ENCODE measurements around the gene MARCKSL1.
"Not testable (repeated sequence)": the region's sequence is repeated elsewhere in the genome, so short reads cannot be mapped to it uniquely, and the experiment has no call there.

MARCKSL1 gene

DNA sequence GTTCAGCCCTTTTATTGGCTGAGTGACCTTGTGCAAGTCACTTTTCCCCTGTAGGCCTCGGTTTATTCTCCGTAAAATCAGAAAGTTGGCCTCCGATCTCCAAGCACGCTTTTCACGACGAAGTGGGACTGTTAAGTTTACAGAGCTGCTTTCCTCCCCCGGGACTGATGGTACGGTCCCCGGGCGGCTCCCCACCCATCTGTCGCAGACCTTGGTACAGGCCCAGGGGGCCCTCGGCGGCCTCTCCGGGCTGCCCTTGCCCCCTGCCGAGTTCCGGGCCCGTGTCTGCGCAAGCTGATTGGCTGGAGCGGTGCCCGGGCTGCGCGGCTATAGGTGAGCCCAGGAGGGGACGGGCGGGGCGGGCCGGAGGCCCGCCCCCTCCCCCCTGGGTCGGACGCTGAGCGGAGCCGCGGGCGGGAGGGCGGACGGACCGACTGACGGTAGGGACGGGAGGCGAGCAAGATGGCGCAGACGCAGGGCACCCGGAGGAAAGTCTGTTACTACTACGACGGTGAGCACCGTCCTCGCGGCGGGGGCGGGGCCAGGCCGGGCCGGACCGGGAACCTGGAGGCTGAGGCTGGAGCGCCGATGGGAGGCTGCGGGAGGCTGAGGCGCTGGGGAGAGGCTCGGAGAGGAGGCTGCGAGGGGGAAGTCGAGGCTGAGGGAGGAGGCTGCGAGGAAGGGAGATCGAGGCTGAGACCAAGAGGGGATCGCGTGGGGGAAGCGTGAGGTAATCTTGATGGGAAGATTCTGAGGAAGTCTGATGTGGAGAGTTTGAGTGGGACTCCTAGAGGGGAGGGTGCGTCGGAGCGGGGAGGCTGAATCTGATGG, 44.1 kb downstream of the MARCKSL1 start, which contains the start of gene HDAC1:
HDAC1 (plus strand) TSS at position 376 of the 831 bp plus-strand sequence; CDS start at position 463, 87 bp downstream.
- DNase-seq (ENCODE audit: extremely low spot score) = peak; percentile 100
- TF ChIP-seq FOXK2 (IDR thresholded peaks at IDR 0.05) = no peak
- no peak for TF ChIP-seq SUZ12 (IDR thresholded peaks at IDR 0.05)
- no peak for TF ChIP-seq FOXA1 (IDR thresholded peaks at IDR 0.05)
- no peak for TF ChIP-seq TARDBP (IDR thresholded peaks at IDR 0.05)
- no peak; the same call in 1 of the 2 replicates for TF ChIP-seq ELF4 (IDR thresholded peaks at IDR 0.05)
- TF ChIP-seq BHLHE40 (IDR thresholded peaks at IDR 0.05; ENCODE audit: borderline replicate concordance) = peak; percentile 71; the same call in 1 of the 2 replicates
- no peak; the same call in 1 of the 2 replicates for TF ChIP-seq FOXM1 (IDR thresholded peaks at IDR 0.05; ENCODE audit: borderline replicate concordance)
- TF ChIP-seq L3MBTL2 (conservative IDR thresholded peaks at IDR 0.05) = peak; percentile 93
- TF ChIP-seq HDGF (IDR thresholded peaks at IDR 0.05; ENCODE audit: borderline replicate concordance) = no peak
- TF ChIP-seq CTBP1 (IDR thresholded peaks at IDR 0.05; ENCODE audit: borderline replicate concordance) = peak; percentile 52; the same call in 1 of the 2 replicates
- CTCF ChIA-PET = interaction anchor here (1.6 kb wide), 1 partner anchor 61 kb away, joined by 3 read pairs; no protein-coding TSS in a partner anchor
- POLR2A ChIA-PET = interaction anchor here (0.6 to 2.8 kb wide), 15 partner anchors 8 to 184 kb away, joined by 3 to 9 read pairs (median 4); partner anchors contain the start of genes BSDC1, KPNA6 and MARCKSL1

DNA sequence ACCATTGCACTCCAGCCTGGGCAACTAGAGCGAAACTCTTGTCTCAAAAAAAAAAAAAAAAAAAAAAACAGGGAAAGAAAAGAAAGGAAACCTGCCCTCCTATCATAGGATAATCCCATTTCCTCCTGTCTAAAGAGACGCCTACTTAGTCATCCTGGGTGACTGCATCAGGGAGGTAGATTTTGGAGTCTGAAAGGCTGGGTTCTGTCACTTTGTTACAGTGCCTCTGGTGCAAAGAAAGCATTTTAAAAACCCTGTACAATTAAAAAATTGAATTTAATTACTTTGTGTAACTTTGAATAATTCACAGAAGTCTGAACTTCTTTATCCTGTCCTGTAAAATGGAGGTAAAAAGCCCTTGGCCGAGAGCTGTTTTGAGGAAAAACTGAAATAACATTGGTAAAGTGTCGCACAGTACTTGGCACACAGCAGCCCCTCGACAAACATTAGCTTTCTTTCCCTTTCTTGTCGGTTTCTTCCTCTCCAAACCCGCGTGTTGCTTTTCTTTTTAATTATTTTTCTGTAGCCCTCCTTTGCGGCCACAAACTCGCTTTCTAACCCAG, 44.8 kb downstream of the MARCKSL1 start:
- TF ChIP-seq ARNT (IDR thresholded peaks at IDR 0.05) (no peak), ZNF384 (IDR thresholded peaks at IDR 0.05) (peak; percentile 77)
- ChIA-PET CTCF (interaction anchor here (0.7 to 1.6 kb wide), 2 partner anchors 61 to 249 kb away, joined by 3 read pairs; no protein-coding TSS in a partner anchor), POLR2A (interaction anchor here (0.9 to 2.8 kb wide), 12 partner anchors 8 to 183 kb away, joined by 3 to 9 read pairs (median 4); partner anchors contain the start of genes BSDC1, KPNA6 and MARCKSL1)
- no peak for DNase-seq (ENCODE audit: extremely low spot score)

DNA sequence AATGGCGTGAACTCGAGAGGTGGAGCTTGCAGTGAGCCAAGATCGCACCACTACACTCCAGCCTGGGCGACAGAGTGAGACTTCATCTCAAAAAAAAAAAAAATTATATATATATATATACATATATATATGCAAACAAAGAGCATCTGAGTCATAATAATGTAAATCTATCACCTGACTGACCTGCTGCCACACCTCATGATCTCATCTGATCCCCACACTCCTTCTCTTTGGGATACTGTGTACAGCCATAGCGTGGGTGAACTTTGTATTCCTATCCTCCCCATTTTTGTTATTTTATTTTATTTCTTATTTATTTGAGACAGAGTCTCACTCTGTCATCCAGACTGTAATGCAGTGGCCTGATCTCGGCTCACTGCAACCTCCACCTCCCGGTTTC, 46.8 kb downstream of the MARCKSL1 start:
- DNase-seq (ENCODE audit: extremely low spot score) = no peak
- ChIA-PET POLR2A (no interaction called here), CTCF (no interaction called here)
- TF ChIP-seq FOXM1 (IDR thresholded peaks at IDR 0.05; ENCODE audit: borderline replicate concordance) (no peak), FOXK2 (IDR thresholded peaks at IDR 0.05) (no peak), CTBP1 (IDR thresholded peaks at IDR 0.05; ENCODE audit: borderline replicate concordance) (no peak), BHLHE40 (IDR thresholded peaks at IDR 0.05; ENCODE audit: borderline replicate concordance) (no peak)
- TF ChIP-seq, protein P1, sequence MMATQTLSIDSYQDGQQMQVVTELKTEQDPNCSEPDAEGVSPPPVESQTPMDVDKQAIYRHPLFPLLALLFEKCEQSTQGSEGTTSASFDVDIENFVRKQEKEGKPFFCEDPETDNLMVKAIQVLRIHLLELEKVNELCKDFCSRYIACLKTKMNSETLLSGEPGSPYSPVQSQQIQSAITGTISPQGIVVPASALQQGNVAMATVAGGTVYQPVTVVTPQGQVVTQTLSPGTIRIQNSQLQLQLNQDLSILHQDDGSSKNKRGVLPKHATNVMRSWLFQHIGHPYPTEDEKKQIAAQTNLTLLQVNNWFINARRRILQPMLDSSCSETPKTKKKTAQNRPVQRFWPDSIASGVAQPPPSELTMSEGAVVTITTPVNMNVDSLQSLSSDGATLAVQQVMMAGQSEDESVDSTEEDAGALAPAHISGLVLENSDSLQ (IDR thresholded peaks at IDR 0.05) = no peak

DNA sequence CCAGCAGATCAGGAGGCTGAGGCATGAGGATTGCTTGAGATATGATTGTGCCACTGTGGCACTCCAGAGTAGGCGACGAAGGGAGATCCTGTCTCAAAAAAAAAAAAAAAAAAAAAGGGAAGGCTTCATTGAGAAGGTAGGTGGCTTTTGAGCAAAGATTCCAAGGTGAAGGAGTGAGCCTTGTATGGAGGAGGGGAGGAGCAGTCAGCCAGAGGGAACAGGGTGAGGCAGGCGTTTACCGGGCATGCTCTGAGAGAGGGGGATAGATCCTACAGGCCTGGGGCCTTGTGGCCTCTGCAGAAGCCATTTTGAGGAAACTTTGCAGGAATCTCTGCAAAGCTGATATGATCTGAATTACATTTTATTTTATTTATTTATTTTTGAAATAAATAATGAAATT, 49.3 kb downstream of the MARCKSL1 start:
- ChIA-PET CTCF (interaction anchor here (0.7 to 1.7 kb wide), 2 partner anchors 28 to 38 kb away, joined by 3 to 4 read pairs; no protein-coding TSS in a partner anchor), POLR2A (no interaction called here)
- no peak for TF ChIP-seq L3MBTL2 (conservative IDR thresholded peaks at IDR 0.05)
- TF ChIP-seq BHLHE40 (IDR thresholded peaks at IDR 0.05; ENCODE audit: borderline replicate concordance) = no peak
- TF ChIP-seq ARNT (IDR thresholded peaks at IDR 0.05) = no peak
- no peak for TF ChIP-seq TARDBP (IDR thresholded peaks at IDR 0.05)
- TF ChIP-seq, protein P1 (IDR thresholded peaks at IDR 0.05) = no peak
- TF ChIP-seq FOXM1 (IDR thresholded peaks at IDR 0.05; ENCODE audit: borderline replicate concordance) = no peak
- TF ChIP-seq SUZ12 (IDR thresholded peaks at IDR 0.05) = no peak
- TF ChIP-seq FOXA1 (IDR thresholded peaks at IDR 0.05) = no peak
- no peak for TF ChIP-seq NFRKB (IDR thresholded peaks at IDR 0.05)
- no peak for TF ChIP-seq ELF4 (IDR thresholded peaks at IDR 0.05)
- no peak for TF ChIP-seq CTBP1 (IDR thresholded peaks at IDR 0.05; ENCODE audit: borderline replicate concordance)
- TF ChIP-seq HDGF (IDR thresholded peaks at IDR 0.05; ENCODE audit: borderline replicate concordance) = no peak
- no peak for TF ChIP-seq ZNF384 (IDR thresholded peaks at IDR 0.05)
- no peak for TF ChIP-seq LEF1 (IDR thresholded peaks at IDR 0.05; ENCODE audit: borderline replicate concordance)
- TF ChIP-seq FOXK2 (IDR thresholded peaks at IDR 0.05) = no peak
- no peak for DNase-seq (ENCODE audit: extremely low spot score)

DNA sequence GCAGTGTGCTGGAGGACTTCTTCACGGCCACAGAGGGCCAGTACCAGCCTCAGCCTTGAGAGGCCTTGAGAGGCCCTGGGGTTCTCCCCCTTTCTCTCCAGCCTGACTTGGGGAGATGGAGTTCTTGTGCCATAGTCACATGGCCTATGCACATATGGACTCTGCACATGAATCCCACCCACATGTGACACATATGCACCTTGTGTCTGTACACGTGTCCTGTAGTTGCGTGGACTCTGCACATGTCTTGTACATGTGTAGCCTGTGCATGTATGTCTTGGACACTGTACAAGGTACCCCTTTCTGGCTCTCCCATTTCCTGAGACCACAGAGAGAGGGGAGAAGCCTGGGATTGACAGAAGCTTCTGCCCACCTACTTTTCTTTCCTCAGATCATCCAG, 50.4 kb downstream of the MARCKSL1 start:
- no peak for DNase-seq (ENCODE audit: extremely low spot score)
- POLR2A ChIA-PET = no interaction called here
- TF ChIP-seq FOXM1 (IDR thresholded peaks at IDR 0.05; ENCODE audit: borderline replicate concordance) (no peak), ZNF384 (IDR thresholded peaks at IDR 0.05) (no peak), LEF1 (IDR thresholded peaks at IDR 0.05; ENCODE audit: borderline replicate concordance) (no peak), BHLHE40 (IDR thresholded peaks at IDR 0.05; ENCODE audit: borderline replicate concordance) (no peak), L3MBTL2 (conservative IDR thresholded peaks at IDR 0.05) (no peak), HDGF (IDR thresholded peaks at IDR 0.05; ENCODE audit: borderline replicate concordance) (no peak), FOXA1 (IDR thresholded peaks at IDR 0.05) (no peak), CTBP1 (IDR thresholded peaks at IDR 0.05; ENCODE audit: borderline replicate concordance) (no peak), SP1 (IDR thresholded peaks at IDR 0.05) (no peak), TARDBP (IDR thresholded peaks at IDR 0.05) (no peak)
- CTCF ChIA-PET = no interaction called here

DNA sequence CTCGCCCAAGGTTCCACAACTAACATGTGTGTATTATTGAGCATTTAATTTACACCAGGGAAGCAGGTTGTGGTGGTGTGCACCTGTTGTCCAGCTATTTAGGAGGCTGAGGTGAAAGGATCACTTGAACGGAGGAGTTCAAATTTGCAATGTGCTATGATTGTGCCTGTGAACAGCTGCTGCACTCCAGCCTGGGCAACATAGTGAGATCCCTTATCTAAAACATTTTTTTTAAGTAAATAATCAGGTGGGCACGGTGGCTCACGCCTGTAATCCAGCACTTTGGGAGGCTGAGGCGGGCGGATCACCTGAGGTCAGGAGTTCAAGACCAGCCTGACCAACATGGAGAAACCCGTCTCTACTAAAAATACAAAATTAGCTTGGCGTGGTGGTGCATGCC, 51.3 kb downstream of the MARCKSL1 start:
- POLR2A ChIA-PET; CTCF ChIA-PET; DNase-seq (ENCODE audit: extremely low spot score): not testable (repeated sequence)

Measured in HEK293T (cell line).